ENCODE results near the gene PLCD3. TPM values are rescaled to one million over a fixed set of nuclear protein-coding genes. Genes with fewer than 3 reads are reported as not detected.

The PLCD3 gene
- total and polyA plus RNA-seq, 2 donors (not counting 1 experiment from before 2014, with no cell fraction given) = 32.8 to 59.8 TPM

GRCh38 chr17:45106582-45106981, 25.7 kb downstream of the PLCD3 start:
- H3K27ac ChIP-seq (ENCODE audit: insufficient read depth, low read length) = no peak overlapping the region
- H3K4me2 ChIP-seq (ENCODE audit: extremely low read depth, insufficient read depth, low read length) = no peak overlapping the region
- no peaks in the 10 kb centered on the region for H3K79me2 ChIP-seq (ENCODE audit: control insufficient read depth, insufficient read depth, low read length)
- no peak overlapping the region for H3K9ac ChIP-seq (ENCODE audit: insufficient read depth, low read length)
- DNase-seq (ENCODE audit: low read depth in 2 of 2) = no peak
- TF ChIP-seq CTCF (conservative IDR thresholded peaks at IDR 0.05 in 1 of 2, IDR thresholded peaks at IDR 0.05 in 1 of 2; ENCODE audit: low read depth in 1 of 2, low read length in 2 of 2) = no peak
- TF ChIP-seq EZH2 (IDR thresholded peaks at IDR 0.05; ENCODE audit: low read length, missing control alignments) = no peak
- H3K36me3 ChIP-seq (ENCODE audit: control insufficient read depth, insufficient read depth, low read length) = peaks cover 41% of the 10 kb centered on the region
- no peak overlapping the region for H3K4me3 ChIP-seq (replicated peaks in 1 of 4; ENCODE audit: control extremely low read depth in 1 of 4, insufficient read depth in 1 of 4, low read depth in 3 of 4, low read length in 4 of 4)
- no peaks in the 10 kb centered on the region for H4K20me1 ChIP-seq (ENCODE audit: control insufficient read depth, extremely low read depth, insufficient read depth, low read length)
- no peaks in the 10 kb centered on the region for H3K27me3 ChIP-seq (ENCODE audit: control insufficient read depth, insufficient read depth, low read length)
- H3K4me1 ChIP-seq (ENCODE audit: control insufficient read depth, extremely low read depth, insufficient read depth, low read length) = no peaks in the 10 kb centered on the region
- no peaks in the 10 kb centered on the region for H3K9me3 ChIP-seq (ENCODE audit: control insufficient read depth, insufficient read depth, low read depth, low read length)
- H2AFZ ChIP-seq (ENCODE audit: low read length) = no peak overlapping the region

- TF ChIP-seq EZH2 (IDR thresholded peaks at IDR 0.05; ENCODE audit: low read length, missing control alignments) = no peak
- no peak for TF ChIP-seq CTCF (conservative IDR thresholded peaks at IDR 0.05 in 1 of 2, IDR thresholded peaks at IDR 0.05 in 1 of 2; ENCODE audit: low read depth in 1 of 2, low read length in 2 of 2)
- H3K9ac ChIP-seq (ENCODE audit: insufficient read depth, low read length) = no peak overlapping the region
- no peak for DNase-seq (ENCODE audit: low read depth in 2 of 2)
- H3K4me2 ChIP-seq (ENCODE audit: extremely low read depth, insufficient read depth, low read length) = no peak overlapping the region
- no peak overlapping the region for H3K27ac ChIP-seq (ENCODE audit: insufficient read depth, low read length)
- H4K20me1 ChIP-seq (ENCODE audit: control insufficient read depth, extremely low read depth, insufficient read depth, low read length) = no peaks in the 10 kb centered on the region
- no peak overlapping the region for H2AFZ ChIP-seq (ENCODE audit: low read length)
- H3K4me3 ChIP-seq (replicated peaks in 1 of 4; ENCODE audit: control extremely low read depth in 1 of 4, insufficient read depth in 1 of 4, low read depth in 3 of 4, low read length in 4 of 4) = no peak overlapping the region
- no peaks in the 10 kb centered on the region for H3K4me1 ChIP-seq (ENCODE audit: control insufficient read depth, extremely low read depth, insufficient read depth, low read length)
- H3K9me3 ChIP-seq (ENCODE audit: control insufficient read depth, insufficient read depth, low read depth, low read length) = no peaks in the 10 kb centered on the region
- H3K36me3 ChIP-seq (ENCODE audit: control insufficient read depth, insufficient read depth, low read length) = peaks cover 42% of the 10 kb centered on the region
- H3K27me3 ChIP-seq (ENCODE audit: control insufficient read depth, insufficient read depth, low read length) = no peaks in the 10 kb centered on the region
- no peaks in the 10 kb centered on the region for H3K79me2 ChIP-seq (ENCODE audit: control insufficient read depth, insufficient read depth, low read length)
Measured at GRCh38 chr17:45106096-45106495, 26.2 kb downstream of the PLCD3 start.

- H2AFZ ChIP-seq (ENCODE audit: low read length) = no peak overlapping the region
- no peak overlapping the region for H3K4me2 ChIP-seq (ENCODE audit: extremely low read depth, insufficient read depth, low read length)
- H3K27ac ChIP-seq (ENCODE audit: insufficient read depth, low read length) = no peak overlapping the region
- H3K27me3 ChIP-seq (ENCODE audit: control insufficient read depth, insufficient read depth, low read length) = no peaks in the 10 kb centered on the region
- no peaks in the 10 kb centered on the region for H4K20me1 ChIP-seq (ENCODE audit: control insufficient read depth, extremely low read depth, insufficient read depth, low read length)
- no peaks in the 10 kb centered on the region for H3K9me3 ChIP-seq (ENCODE audit: control insufficient read depth, insufficient read depth, low read depth, low read length)
- no peak overlapping the region for H3K4me3 ChIP-seq (replicated peaks in 1 of 4; ENCODE audit: control extremely low read depth in 1 of 4, insufficient read depth in 1 of 4, low read depth in 3 of 4, low read length in 4 of 4)
- DNase-seq (ENCODE audit: low read depth in 2 of 2) = no peak
- H3K36me3 ChIP-seq (ENCODE audit: control insufficient read depth, insufficient read depth, low read length) = peaks cover 40% of the 10 kb centered on the region
- H3K4me1 ChIP-seq (ENCODE audit: control insufficient read depth, extremely low read depth, insufficient read depth, low read length) = no peaks in the 10 kb centered on the region
- H3K9ac ChIP-seq (ENCODE audit: insufficient read depth, low read length) = no peak overlapping the region
- no peaks in the 10 kb centered on the region for H3K79me2 ChIP-seq (ENCODE audit: control insufficient read depth, insufficient read depth, low read length)
- TF ChIP-seq EZH2 (IDR thresholded peaks at IDR 0.05; ENCODE audit: low read length, missing control alignments) = no peak
- TF ChIP-seq CTCF (conservative IDR thresholded peaks at IDR 0.05 in 1 of 2, IDR thresholded peaks at IDR 0.05 in 1 of 2; ENCODE audit: low read depth in 1 of 2, low read length in 2 of 2) = peak in 1 of 2 donors; percentile 8
Measured at GRCh38 chr17:45104907-45105624, 27.2 kb downstream of the PLCD3 start.
